ENCODE data around the gene CDK5.
"Not testable (repeated sequence)": the region's sequence is repeated elsewhere in the genome, so short reads cannot be mapped to it uniquely, and the experiment has no call there.

Gene CDK5

GRCh38 chr7:151017953-151018420 lies 39.7 kb downstream of the CDK5 start:
- H3K36me3 Mint-ChIP-seq = no peaks in the 10 kb centered on the region
- DNase-seq (ENCODE audit: low spot score in 2 of 2) (peak; percentile 74 to 91), ATAC-seq (ENCODE audit: low read depth) (peak; percentile 50)
- H3K4me3 Mint-ChIP-seq = peak overlapping the region; percentile 91
- H3K4me1 Mint-ChIP-seq = peaks cover 30% of the 10 kb centered on the region
- peaks cover 15% of the 10 kb centered on the region for H3K27me3 Mint-ChIP-seq
- H3K9me3 Mint-ChIP-seq = no peaks in the 10 kb centered on the region
- H3K27ac Mint-ChIP-seq = peak overlapping the region; percentile 92

DNA sequence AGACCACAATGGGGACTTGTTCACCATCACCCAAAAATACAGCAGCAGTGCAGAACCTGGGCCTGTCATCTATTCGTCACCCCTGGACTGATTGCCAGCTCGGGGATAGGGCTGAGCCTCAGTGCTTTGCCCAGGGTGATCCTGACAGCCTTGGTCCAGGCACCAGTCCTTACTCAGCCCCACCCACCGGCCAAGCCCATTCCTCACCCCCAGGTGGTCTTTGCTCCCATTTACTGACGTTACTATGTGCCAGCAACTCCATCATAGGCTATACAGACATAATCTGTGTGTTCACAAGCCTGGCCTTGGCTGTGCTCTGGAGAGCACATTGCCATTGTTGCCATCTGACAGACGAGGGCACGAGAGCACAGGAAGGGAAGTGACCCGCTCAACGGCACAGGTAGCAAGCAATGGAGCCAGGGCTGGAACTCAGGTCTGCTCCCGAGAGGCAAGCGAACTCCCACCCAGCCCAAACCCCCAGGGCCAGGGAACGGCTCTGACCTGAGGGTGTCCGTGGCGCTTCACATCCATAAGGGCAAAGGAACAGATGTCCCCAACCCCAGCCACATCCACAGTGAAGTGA lies 40.2 kb downstream of the CDK5 start:
- Mint-ChIP-seq H3K4me1 (peaks cover 33% of the 10 kb centered on the region), H3K9me3 (no peaks in the 10 kb centered on the region), H3K4me3 (peak overlapping the region; percentile 91), H3K36me3 (no peaks in the 10 kb centered on the region), H3K27me3 (peaks cover 13% of the 10 kb centered on the region), H3K27ac (peak overlapping the region; percentile 92)
- ATAC-seq (ENCODE audit: low read depth) (no peak), DNase-seq (ENCODE audit: low spot score in 2 of 2) (no peak)

DNA sequence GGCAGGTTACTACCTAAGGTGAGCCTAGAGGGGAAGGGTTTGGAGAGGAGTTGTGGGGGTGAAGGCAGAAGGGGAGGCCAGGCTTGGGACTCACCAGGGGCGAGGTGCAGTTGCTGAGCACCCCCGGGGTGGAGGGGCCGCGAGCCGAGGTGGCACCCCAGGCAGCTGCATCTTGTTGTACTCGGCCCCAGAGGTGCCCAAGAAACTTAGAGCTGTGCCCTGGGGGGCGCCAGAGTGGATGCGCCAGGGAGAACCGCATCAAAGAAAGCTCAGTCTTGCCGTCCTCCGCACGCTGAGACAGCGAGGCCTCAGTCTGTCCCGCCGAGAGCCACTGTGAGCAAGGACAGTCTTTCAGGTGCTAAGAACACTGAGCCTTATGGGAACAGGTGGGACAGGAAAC lies 40.8 kb downstream of the CDK5 start:
- no peaks in the 10 kb centered on the region for H3K36me3 Mint-ChIP-seq
- ATAC-seq (ENCODE audit: low read depth) (no peak), DNase-seq (ENCODE audit: low spot score in 2 of 2) (no peak)
- H3K27me3 Mint-ChIP-seq = peaks cover 13% of the 10 kb centered on the region
- H3K4me3 Mint-ChIP-seq = peak overlapping the region; percentile 91
- H3K4me1 Mint-ChIP-seq = peaks cover 34% of the 10 kb centered on the region
- no peaks in the 10 kb centered on the region for H3K9me3 Mint-ChIP-seq
- peak overlapping the region; percentile 46 for H3K27ac Mint-ChIP-seq

GRCh38 chr7:151016505-151016904 lies 41.2 kb downstream of the CDK5 start:
- Mint-ChIP-seq H3K27me3 (peaks cover 13% of the 10 kb centered on the region), H3K27ac (peak overlapping the region; percentile 46), H3K4me1 (peaks cover 34% of the 10 kb centered on the region), H3K36me3 (no peaks in the 10 kb centered on the region), H3K4me3 (no peak overlapping the region), H3K9me3 (no peaks in the 10 kb centered on the region)
- ATAC-seq (ENCODE audit: low read depth) = no peak
- no peak for DNase-seq (ENCODE audit: low spot score in 2 of 2)

GRCh38 chr7:151015967-151016366 lies 41.7 kb downstream of the CDK5 start:
- ATAC-seq (ENCODE audit: low read depth) (no peak), DNase-seq (ENCODE audit: low spot score in 2 of 2) (no peak)
- H3K27ac Mint-ChIP-seq = peak overlapping the region; percentile 98
- H3K27me3 Mint-ChIP-seq = peaks cover 9% of the 10 kb centered on the region
- no peaks in the 10 kb centered on the region for H3K36me3 Mint-ChIP-seq
- no peak overlapping the region for H3K4me3 Mint-ChIP-seq
- H3K4me1 Mint-ChIP-seq = peaks cover 36% of the 10 kb centered on the region
- H3K9me3 Mint-ChIP-seq = no peaks in the 10 kb centered on the region

GRCh38 chr7:151014950-151015349 lies 42.7 kb downstream of the CDK5 start:
- DNase-seq (ENCODE audit: low spot score in 2 of 2) (no peak), ATAC-seq (ENCODE audit: low read depth) (no peak)
- peak overlapping the region; percentile 49 for H3K4me3 Mint-ChIP-seq
- H3K4me1 Mint-ChIP-seq = peaks cover 39% of the 10 kb centered on the region
- no peaks in the 10 kb centered on the region for H3K9me3 Mint-ChIP-seq
- H3K36me3 Mint-ChIP-seq = no peaks in the 10 kb centered on the region
- peaks cover 6% of the 10 kb centered on the region for H3K27me3 Mint-ChIP-seq
- H3K27ac Mint-ChIP-seq = peak overlapping the region; percentile 98

- Mint-ChIP-seq H3K4me1 (peaks cover 35% of the 10 kb centered on the region), H3K27me3 (peaks cover 3% of the 10 kb centered on the region), H3K36me3 (no peaks in the 10 kb centered on the region), H3K9me3 (no peaks in the 10 kb centered on the region), H3K4me3 (peak overlapping the region; percentile 98), H3K27ac (peak overlapping the region; percentile 98)
- peak; percentile 85 to 89 for DNase-seq (ENCODE audit: low spot score in 2 of 2)
- peak; percentile 72 for ATAC-seq (ENCODE audit: low read depth)
Observed at GRCh38 chr7:151013733-151014497, 43.8 kb downstream of the CDK5 start.

DNA sequence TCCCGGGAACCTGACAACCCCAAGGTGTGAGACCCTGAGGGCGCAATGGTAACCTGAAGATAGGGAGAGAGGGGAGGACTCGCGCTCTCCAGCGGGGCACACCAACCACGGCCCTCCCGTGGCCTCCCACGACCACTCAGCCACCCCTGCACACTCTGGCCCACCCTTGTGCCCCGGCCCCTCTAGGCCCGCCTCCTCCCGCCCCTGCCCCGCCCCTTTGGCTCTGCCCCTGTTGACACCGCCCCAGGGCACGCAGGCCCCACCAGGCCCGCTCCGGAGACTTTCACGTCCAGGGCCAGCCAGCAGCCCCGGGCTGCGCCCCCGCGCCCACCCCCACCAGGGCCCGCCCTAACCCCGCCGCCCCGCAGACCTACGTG lies 44.4 kb downstream of the CDK5 start:
- Mint-ChIP-seq H3K27me3 (no peaks in the 10 kb centered on the region), H3K4me3 (peak overlapping the region; percentile 98), H3K9me3 (no peaks in the 10 kb centered on the region), H3K4me1 (peaks cover 31% of the 10 kb centered on the region), H3K36me3 (no peaks in the 10 kb centered on the region), H3K27ac (peak overlapping the region; percentile 98)
- no peak for ATAC-seq (ENCODE audit: low read depth)
- DNase-seq (ENCODE audit: low spot score in 2 of 2) = no peak

- peak; percentile 8 for ATAC-seq (ENCODE audit: low read depth)
- Mint-ChIP-seq H3K27ac (peak overlapping the region; percentile 98), H3K27me3 (peaks cover 1% of the 10 kb centered on the region), H3K9me3 (no peaks in the 10 kb centered on the region), H3K4me1 (peaks cover 29% of the 10 kb centered on the region), H3K36me3 (no peaks in the 10 kb centered on the region), H3K4me3 (no peak overlapping the region)
- no peak for DNase-seq (ENCODE audit: low spot score in 2 of 2)
Observed at GRCh38 chr7:151012911-151013347, 44.8 kb downstream of the CDK5 start.

GRCh38 chr7:151012031-151012692 lies 45.5 kb downstream of the CDK5 start:
- Mint-ChIP-seq H3K4me1 (peaks cover 25% of the 10 kb centered on the region), H3K27me3 (peaks cover 2% of the 10 kb centered on the region), H3K9me3 (no peaks in the 10 kb centered on the region), H3K27ac (peak overlapping the region; percentile 98), H3K4me3 (peak overlapping the region; percentile 36), H3K36me3 (no peaks in the 10 kb centered on the region)
- DNase-seq (ENCODE audit: low spot score in 2 of 2) (no peak), ATAC-seq (ENCODE audit: low read depth) (no peak)

DNA sequence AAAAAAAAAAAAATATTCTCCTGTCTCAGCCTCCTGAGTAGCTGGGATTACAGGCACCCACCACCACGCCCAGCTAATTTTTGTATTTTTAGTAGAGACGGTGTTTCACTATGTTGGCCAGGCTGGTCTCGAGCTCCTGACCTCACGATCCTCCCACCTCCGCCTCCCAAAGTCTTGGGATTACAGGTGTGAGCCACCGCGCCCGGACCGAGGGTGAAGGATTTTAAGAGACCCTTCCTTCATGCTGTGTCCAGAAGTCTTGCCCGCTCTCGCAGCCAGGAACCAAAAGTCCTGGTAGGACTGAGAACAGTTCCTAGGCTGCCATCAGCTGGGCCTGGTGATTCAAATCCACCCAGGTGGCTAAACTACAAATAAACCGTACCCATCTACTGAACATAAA lies 46.1 kb downstream of the CDK5 start:
- not testable (repeated sequence) for H3K36me3 Mint-ChIP-seq; H3K27me3 Mint-ChIP-seq; H3K9me3 Mint-ChIP-seq; H3K4me3 Mint-ChIP-seq; H3K27ac Mint-ChIP-seq; ATAC-seq (ENCODE audit: low read depth); DNase-seq (ENCODE audit: low spot score in 2 of 2)
- peaks cover 25% of the 10 kb centered on the region for H3K4me1 Mint-ChIP-seq

GRCh38 chr7:151011097-151011409 lies 46.6 kb downstream of the CDK5 start:
- DNase-seq (ENCODE audit: low spot score in 2 of 2) (no peak), ATAC-seq (ENCODE audit: low read depth) (no peak)
- Mint-ChIP-seq H3K4me3 (no peak overlapping the region), H3K9me3 (no peaks in the 10 kb centered on the region), H3K27ac (peak overlapping the region; percentile 48), H3K27me3 (peaks cover 2% of the 10 kb centered on the region), H3K4me1 (peaks cover 25% of the 10 kb centered on the region), H3K36me3 (no peaks in the 10 kb centered on the region)

GRCh38 chr7:151010307-151011096 lies 47.2 kb downstream of the CDK5 start:
- Mint-ChIP-seq H3K36me3 (no peaks in the 10 kb centered on the region), H3K9me3 (no peaks in the 10 kb centered on the region), H3K27me3 (peaks cover 2% of the 10 kb centered on the region), H3K27ac (peak overlapping the region; percentile 48), H3K4me3 (no peak overlapping the region), H3K4me1 (peaks cover 25% of the 10 kb centered on the region)
- ATAC-seq (ENCODE audit: low read depth) = no peak
- DNase-seq (ENCODE audit: low spot score in 2 of 2) = no peak

DNA sequence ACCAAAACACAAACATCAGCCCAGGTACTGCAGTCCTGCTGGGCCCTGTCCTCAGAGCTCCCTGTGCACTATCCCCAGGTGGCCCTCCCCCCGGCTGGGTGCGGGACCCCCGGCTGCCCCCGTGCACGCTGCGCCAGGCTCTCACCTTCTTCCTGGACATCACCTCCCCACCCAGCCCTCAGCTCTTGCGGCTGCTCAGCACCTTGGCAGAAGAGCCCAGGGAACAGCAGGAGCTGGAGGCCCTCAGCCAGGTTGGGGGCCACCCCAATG lies 47.7 kb downstream of the CDK5 start:
- Mint-ChIP-seq H3K4me3 (no peak overlapping the region), H3K4me1 (peaks cover 20% of the 10 kb centered on the region), H3K27ac (peak overlapping the region; percentile 48), H3K36me3 (no peaks in the 10 kb centered on the region), H3K27me3 (peaks cover 2% of the 10 kb centered on the region), H3K9me3 (no peaks in the 10 kb centered on the region)
- no peak for DNase-seq (ENCODE audit: low spot score in 2 of 2)
- no peak for ATAC-seq (ENCODE audit: low read depth)

All from memory B cell (primary cell).